ENCODE data around the gene NLRP10.

Gene NLRP10

GRCh38 chr11:7981619-7982157 lies 16.4 kb upstream of the NLRP10 start:
- no peak for DNase-seq (ENCODE audit: low spot score)
- in situ Hi-C loops (cut with MboI; ENCODE audit: low sequenced_read_pairs, unreplicated experiment) = loop anchor here (10.0 to 25.0 kb wide), 2 partner anchors 87 to 469 kb away; partner anchors contain the start of gene PPFIBP2
- no peak for TF ChIP-seq CTCF (IDR thresholded peaks at IDR 0.05; ENCODE audit: borderline replicate concordance, control extremely low read depth, extremely low read depth, insufficient read depth, missing control alignments)

GRCh38 chr11:7977232-7977917 lies 12.1 kb upstream of the NLRP10 start:
- no peak for DNase-seq (ENCODE audit: low spot score)
- in situ Hi-C loops (cut with MboI; ENCODE audit: low sequenced_read_pairs, unreplicated experiment) = loop anchor here (25.0 kb wide), 1 partner anchor 465 kb away; the partner anchor contains the start of gene PPFIBP2
- TF ChIP-seq CTCF (IDR thresholded peaks at IDR 0.05; ENCODE audit: borderline replicate concordance, control extremely low read depth, extremely low read depth, insufficient read depth, missing control alignments) = no peak

- no peak for TF ChIP-seq CTCF (IDR thresholded peaks at IDR 0.05; ENCODE audit: borderline replicate concordance, control extremely low read depth, extremely low read depth, insufficient read depth, missing control alignments)
- DNase-seq (ENCODE audit: low spot score) = no peak
- in situ Hi-C loops (cut with MboI; ENCODE audit: low sequenced_read_pairs, unreplicated experiment) = loop anchor here (25.0 kb wide), 1 partner anchor 462 kb away; the partner anchor contains the start of gene PPFIBP2
Observed at GRCh38 chr11:7974668-7975067, 9.4 kb upstream of the NLRP10 start.

GRCh38 chr11:7973011-7973410 lies 7.8 kb upstream of the NLRP10 start:
- no peak for DNase-seq (ENCODE audit: low spot score)
- no peak for TF ChIP-seq CTCF (IDR thresholded peaks at IDR 0.05; ENCODE audit: borderline replicate concordance, control extremely low read depth, extremely low read depth, insufficient read depth, missing control alignments)
- in situ Hi-C loops (cut with MboI; ENCODE audit: low sequenced_read_pairs, unreplicated experiment) = no loop called here

GRCh38 chr11:7971846-7972245 lies 6.6 kb upstream of the NLRP10 start:
- no peak for TF ChIP-seq CTCF (IDR thresholded peaks at IDR 0.05; ENCODE audit: borderline replicate concordance, control extremely low read depth, extremely low read depth, insufficient read depth, missing control alignments)
- in situ Hi-C loops (cut with MboI; ENCODE audit: low sequenced_read_pairs, unreplicated experiment) = no loop called here
- DNase-seq (ENCODE audit: low spot score) = no peak

- TF ChIP-seq CTCF (IDR thresholded peaks at IDR 0.05; ENCODE audit: borderline replicate concordance, control extremely low read depth, extremely low read depth, insufficient read depth, missing control alignments) = no peak
- no peak for DNase-seq (ENCODE audit: low spot score)
- in situ Hi-C loops (cut with MboI; ENCODE audit: low sequenced_read_pairs, unreplicated experiment) = no loop called here
Observed at GRCh38 chr11:7969756-7970646, 4.8 kb upstream of the NLRP10 start.

Data from GM13976 (cell line).